Myocyte (in vitro differentiated cells): ENCODE results near the gene ZDHHC17. TPM values are rescaled to one million over a fixed set of nuclear protein-coding genes. Genes with fewer than 3 reads are reported as not detected.
A peak's percentile ranks its signal among the peaks of the same experiment; 100 is the strongest.
"Not testable (repeated sequence)": the region's sequence is repeated elsewhere in the genome, so short reads cannot be mapped to it uniquely, and the experiment has no call there.

Source experiments
- DNase-seq: peaks from one replicate; pipeline ENCODE4 v3.0.0-alpha.2; 2012; ENCODE audit warnings: low read depth
- total RNA-seq: library from RNA; depleted of rRNA; stranded (reverse); fragments of >200 nt; gene quantifications from 2 replicates; pipeline ENCODE4 v1.2.3, GENCODE V29; 2014

Gene ZDHHC17
- total RNA-seq, 1 donor from 2014 or later: 26.7 TPM

DNA sequence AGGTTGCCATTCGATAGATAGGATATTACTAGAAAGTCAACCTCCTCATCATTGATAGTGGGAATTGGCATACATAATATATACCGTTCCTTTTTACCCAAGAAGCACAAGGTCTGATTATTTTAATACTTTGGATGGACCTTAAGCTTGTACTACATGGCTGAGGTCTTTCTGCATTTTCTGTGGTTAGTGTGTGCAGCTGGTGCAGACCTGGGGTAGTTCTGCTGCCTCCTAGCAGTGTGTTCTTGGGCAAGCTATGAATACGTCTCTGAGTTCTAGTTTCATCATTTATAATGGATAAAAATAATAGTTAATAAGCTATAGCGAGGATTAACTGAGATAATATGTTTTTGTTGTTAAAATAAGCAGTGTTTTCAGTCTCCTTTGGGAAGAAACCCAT, 2.2 kb downstream of the ZDHHC17 start:
- peak; percentile 57 for DNase-seq

DNA sequence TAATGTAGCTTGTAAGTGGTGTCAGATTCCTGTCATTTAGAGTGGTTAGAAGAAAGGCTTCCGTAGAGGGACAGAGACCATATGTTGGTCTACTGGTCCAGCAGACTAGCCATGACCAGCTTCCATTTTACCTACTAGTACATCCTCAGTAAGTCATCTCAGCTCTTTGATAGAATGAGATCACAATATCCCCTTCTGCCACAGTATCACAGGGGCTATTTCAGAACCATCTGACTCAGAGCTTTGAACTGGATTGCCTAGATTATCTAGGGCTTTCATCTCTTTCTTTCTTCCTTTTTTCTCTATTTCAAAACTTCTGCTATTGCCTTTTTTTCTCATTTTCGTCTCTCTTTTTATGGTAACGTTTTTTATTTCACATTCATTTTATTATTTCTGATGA, 4.7 kb downstream of the ZDHHC17 start:
- DNase-seq: peak; percentile 49

DNA sequence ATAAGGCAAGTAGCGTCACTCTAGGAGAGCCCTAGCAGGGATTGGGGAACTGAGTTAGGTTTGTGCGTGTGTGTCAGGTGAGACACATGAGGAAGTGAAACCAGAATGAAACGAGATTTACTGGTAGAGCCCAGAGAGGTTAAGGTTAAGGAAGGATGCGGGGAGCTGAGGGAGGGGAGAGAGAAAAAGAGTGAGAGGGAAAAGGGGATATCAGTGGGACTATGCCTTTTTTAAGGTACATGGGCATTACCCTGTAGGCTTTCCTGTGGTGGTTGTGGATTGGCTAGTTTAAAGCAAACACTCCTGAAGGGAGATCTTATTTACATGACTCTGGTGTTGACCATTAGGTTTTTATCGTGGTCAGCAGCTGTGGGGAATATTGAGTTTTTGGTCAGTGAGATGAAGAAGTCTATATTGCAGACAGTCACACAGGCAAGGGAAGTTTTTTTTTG, 13.9 kb downstream of the ZDHHC17 start:
- no peak for DNase-seq

DNA sequence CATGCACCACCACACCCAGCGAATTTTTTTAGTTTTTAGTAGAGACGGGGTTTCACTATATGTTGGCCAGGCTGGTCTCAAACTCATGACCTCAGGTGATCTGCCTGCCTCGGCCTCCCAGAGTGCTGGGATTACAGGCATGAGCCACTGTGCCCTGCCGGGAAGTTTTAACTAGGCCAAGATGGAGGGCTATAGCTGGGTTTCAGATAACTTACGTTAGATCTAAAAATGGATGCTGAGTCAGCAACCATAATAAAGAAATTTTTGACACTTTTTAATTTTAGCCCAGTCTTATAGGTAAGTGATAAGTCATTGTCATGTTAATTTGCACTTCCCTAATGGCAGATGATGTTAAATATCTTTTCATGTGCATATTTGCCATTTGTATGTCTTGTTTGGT, 14.4 kb downstream of the ZDHHC17 start:
- no peak for DNase-seq

DNA sequence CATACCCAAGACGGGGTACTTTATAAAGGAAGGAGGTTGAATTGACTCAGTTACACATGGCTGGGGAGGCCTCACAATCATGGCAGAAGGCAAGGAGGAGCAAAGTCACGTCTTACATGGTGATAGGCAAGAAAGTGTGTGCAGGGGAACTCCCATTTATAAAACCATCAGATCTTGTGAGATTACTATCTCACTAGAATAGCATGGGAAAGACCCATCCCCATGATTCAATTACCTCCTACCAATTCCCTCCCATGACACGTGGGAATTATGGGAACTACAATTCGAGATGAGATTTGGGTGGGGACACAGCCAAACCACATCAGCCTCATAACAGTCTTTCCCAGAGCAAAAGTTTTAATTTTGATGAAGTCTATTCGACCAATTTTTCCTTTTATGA, 15.4 kb downstream of the ZDHHC17 start:
- not testable (repeated sequence) for DNase-seq

DNA sequence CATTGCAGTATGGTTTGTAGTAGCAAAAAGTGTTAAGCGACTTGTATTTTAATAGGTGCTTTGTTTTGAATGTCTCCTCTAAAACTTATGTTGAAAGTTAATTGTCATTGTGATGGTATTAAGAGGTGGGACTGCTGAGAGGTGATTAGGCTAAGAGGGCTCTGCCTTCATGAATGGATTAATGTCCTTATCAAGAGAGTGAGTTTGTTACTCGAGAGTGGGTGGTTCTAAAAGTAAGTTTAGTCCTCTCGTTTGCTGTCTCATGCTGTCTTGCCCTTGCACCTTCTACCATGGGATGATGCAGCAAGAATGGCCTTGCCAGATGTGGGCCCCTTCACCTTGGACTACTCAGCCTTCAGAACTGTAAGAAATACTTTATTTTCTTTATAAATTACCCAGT, 17.4 kb downstream of the ZDHHC17 start:
- DNase-seq: no peak

DNA sequence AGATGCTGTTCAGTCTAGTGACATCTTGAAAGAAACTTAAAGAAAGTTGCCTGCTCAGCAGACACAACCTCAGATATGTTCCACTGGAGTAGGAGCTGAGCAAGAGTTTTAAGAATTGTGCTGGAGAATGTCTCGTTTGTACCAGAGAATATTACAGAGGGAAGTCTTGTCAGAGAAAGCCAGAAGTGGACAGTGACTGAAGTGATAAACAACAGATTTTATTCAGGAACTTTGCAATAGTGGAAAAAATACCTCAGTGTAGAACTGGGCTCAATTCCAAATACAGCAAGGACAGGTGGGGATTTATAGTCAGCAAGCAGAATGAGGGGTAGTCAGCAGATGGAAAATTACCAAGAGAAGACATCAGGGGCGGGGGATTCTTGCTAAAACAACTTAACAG, 18.6 kb downstream of the ZDHHC17 start:
- DNase-seq: no peak

DNA sequence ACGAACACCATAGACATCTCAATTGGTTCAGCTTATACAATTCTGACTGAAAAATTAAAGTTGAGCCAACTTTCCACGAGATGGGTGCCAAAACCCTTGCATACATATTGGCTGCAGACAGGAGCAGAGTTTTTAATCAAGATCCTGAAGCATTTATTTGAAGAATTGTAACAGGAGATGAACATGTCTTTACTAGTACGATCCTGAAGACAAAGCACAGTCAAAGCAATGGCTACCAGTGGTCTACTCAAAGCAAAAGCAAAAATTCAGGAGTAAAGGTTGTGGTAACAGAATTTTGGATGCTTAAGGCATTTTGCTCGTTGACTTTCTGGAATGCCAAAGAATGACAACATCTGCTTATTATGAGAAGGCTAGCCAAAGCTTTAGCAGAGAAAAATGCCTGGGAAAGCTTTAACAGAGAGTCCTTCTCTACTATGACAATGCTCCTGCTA, 20.7 kb downstream of the ZDHHC17 start:
- DNase-seq: peak; percentile 54

DNA sequence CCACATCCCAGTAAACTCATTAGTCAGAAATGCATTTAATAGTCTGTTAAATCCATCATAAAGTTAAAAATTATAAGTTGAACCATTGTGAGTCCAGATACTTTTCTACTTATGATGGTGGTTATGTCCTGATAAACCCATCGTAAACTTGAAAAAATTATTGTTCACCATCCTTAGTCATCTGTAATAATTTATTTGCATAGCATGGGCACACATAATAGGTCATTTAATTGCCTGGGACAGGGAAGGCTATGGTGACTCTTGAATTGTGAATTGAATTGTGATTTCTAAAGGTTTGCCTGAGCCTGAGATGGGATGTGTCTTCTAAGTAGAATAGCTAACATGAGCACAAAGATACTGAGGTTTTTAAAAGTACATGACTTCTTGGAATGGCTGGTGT, 21.5 kb downstream of the ZDHHC17 start:
- no peak for DNase-seq

DNA sequence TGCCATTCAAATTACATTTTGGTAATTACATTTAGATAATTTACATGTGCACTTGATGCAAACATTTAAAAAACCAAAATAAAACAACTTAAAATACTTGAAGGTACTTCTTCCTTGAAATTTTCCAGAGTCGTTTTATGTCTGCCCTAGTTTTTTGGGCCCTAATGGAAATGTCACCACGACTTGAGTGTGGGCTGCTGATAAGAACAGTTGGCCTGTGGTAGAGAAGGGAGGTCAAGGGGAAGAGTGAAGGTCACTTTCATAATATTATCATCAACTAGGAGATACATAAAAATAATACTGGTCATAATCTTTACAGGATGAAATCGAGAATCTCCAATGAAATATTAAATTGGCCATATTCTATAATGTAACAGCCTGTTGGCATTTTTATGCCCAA, 23.1 kb downstream of the ZDHHC17 start:
- DNase-seq: no peak

DNA sequence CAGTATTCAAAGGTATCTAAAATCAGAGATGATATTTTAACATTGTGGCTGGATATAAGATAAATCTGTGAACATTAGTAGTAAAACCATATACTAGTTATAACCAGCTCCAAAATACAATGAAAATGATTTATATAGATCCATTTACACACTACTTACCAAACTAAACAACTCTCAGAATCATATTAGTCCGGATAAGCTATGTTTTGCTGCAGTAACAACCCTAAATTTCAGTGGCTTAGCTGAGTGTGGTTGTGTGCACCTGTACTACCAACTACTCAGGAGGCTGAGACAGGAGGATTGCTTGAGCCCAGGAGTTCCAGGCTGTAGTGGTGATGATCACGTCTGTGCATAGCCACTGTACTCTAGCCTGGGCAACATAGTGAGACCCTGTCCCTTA, 23.8 kb downstream of the ZDHHC17 start:
- DNase-seq: no peak

DNA sequence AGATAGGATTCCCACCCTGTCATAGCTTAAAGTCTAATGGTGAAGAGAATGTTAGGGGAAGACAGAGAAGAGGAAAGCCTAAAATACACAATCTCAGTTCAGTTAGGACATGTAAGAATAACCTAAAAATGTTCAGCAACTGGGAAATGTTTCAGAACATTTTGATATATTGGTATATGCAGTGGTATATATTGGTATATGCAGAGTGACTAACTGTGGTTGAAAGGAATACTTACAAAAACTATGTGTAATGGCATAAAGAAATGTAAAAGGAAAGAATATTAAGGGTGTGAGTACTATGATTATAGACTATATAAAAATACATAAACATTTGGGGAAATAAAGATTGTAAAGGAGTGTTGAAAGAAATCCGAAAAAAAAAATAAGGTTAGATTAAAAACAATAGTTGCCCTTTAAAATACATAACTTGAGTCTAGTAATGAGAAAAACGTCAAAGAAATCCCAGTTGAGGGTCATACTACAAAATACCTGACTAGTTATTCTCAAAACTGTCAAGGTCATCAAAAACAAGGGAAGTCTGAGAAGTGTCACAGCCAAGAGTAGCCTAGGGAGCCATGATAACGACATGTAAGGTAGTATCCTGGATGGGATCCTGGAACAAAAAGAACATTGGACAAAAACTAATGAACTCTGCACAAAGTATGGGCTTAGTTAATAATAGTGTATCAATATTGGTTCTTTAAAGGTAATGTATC, 25.6 kb downstream of the ZDHHC17 start:
- DNase-seq: no peak

DNA sequence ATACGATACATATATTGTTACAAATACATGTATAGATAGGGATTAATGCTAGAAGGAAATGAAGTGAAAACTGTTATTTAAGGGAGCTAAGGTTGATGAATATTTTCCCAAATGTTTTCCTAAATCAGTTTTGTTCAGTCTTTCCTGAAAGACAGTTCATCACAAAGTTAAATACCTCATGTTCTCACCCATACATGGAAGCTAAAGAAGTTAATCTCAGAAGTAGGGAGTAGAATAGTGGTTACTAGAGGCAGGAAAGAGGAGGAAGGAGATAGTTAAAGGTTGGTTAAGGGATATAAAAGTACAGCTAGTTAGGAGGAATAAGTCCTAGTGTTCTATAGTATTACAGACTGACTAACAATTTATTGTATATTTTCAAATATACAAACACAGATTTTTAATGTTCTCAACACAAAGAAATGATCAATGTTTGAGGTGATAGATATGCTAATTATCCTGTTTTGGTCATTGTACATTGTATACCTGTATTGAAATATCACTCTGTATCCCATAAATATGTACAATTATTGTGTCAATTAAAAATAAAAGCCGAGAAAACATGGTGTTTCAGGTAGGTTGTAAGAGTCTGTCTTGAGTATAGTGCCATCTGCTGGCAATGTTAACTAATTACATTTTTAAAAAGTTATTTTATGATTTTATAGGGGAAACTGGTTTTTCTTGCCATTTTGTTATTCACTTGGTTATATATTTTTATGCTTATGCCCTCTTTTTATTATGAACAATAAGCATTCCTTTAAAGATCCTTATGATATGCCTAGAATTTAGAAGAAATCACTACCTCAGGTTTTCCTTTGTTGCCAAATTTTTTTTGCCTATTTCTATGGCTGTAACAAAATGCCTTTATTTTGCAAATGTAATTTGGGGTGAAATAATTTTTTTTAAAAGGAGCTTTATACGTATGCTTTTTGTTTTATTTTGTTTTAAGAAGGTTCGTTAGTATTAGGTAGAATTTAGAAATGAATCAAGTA, 26.9 kb downstream of the ZDHHC17 start:
- peak; percentile 20 for DNase-seq

DNA sequence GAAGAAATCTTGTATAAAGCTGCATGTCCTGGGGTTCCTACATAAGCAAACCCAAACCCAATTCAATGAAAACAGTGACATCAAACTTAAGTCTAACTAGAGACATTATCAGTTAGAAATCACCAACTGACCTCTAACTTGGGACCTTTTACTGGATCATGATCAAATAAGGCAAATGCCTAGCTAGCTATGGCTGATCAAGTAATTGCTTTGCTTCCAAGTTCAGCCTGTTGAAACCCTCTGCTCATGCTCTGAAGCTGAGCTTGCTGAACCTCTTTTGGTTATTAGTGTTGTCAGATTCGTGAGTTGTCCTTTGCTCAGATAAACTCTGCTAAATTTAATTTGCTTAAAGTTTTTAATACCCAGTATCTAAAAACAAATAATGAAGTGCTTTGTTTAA, 28.9 kb downstream of the ZDHHC17 start:
- DNase-seq: no peak

DNA sequence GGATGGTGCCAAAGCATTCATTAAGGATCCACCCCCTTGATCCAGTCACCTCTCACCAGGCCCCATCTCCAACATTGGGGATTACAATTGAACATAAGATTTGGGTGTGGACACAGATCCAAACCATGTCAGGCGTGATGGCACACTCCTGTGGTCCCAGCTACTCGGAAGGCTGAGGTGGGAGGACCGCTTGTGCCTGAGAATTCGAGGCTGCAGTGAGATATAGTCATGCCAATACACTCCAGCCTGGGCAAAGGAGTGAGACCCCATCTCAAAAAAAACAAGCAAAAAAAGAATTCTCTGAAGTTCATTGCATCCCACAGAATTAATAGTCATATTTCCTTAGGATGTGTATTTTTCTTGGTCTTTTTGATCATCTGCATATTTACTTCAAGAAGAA, 34.9 kb downstream of the ZDHHC17 start:
- no peak for DNase-seq

DNA sequence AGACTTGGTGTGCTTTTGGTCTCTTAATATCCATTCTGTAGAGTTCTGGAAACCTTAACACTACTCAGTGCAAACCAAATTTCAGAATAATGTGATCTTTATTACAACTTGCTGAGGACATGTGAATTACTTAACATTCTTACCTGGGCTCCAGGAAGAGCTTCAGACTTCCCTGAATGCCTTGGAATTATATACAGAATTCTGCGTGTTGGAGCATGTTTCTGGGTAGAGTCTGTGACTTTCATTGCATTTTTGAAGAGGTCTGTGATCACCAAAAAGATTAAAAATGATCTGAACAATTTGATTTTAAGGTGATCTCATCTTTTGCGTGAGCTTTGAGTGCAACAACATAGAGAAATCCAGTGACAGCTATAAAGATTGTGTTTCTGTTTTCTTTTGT, 35.4 kb downstream of the ZDHHC17 start:
- no peak for DNase-seq

DNA sequence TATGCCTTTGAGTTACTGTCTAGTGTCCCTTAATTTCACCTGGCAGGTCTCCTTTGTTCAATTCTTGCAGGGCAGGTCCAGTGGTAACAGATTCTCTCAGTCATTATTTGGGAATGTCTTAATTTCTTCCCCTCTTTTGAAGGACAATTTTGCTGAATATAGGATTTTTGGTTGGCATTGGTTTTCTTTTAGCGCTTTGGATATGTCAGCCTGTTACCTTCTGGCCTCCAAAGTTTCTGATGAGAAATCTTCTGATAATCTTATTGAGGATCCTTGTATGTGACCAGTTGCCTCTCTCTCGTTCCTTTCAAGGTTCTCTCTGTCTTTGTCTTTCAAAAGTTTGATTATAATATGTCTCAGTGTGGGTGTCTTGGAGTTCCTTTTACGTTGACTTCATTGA, 38.1 kb downstream of the ZDHHC17 start:
- no peak for DNase-seq

DNA sequence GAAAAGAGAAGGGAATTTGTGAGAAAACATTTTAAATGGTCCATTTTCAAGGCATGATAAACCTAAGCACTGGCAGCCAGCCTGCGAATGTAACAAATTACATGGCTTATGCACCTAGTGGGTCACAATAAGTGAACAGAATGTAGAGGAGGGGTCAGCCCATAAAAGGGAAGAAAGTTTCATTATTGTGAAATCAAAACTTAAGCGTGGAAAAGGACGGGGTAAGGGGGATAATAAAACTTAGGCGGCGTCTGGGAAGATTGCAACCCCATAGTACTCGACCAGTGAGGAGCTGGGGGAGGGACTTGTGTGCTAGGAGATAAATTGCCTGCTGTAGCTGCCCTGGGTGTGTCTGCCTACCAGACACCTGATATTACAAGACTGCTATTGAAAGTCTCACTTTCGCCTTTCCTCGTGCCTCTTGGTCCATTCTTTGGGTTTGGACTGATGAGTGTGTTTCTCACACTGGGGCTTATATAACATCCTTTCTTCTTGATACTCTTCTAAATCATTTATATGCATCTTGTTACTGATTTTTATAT, 40.6 kb downstream of the ZDHHC17 start:
- DNase-seq: no peak

DNA sequence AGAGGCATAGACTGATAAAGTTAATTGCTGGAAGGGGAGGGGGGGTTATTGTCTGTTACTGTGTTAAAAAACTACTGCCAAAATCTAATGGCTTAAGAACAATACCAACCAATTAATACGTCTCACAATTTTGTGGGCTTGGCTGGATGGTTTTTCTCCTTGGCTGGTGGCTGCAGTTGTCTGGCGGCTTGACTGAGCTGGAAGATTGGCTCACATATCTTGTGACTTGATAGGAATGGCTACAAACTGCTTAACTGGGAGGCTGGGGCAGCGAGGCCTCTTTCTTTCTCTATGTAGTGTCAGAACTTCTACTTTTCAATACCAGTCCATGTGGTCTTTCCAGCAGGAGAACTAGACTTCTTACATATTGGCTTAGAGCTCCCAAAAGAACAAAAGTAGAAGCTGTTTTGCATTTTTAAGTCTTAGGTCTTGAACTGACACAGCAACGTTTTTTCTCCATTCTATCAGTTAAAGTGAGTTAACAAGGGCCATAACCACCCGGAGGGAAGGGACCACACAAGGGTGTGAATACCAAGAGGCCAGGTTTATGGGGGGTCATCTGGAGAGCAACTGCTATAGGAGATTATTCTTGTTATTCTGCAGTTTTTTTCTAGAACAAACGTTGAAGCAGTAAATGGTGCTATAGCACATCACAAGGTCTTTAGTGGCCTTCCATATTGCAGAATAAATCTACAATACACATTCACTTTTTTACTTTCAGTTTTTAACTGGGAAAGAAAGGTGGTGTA, 46.9 kb downstream of the ZDHHC17 start:
- DNase-seq: peak; percentile 23

DNA sequence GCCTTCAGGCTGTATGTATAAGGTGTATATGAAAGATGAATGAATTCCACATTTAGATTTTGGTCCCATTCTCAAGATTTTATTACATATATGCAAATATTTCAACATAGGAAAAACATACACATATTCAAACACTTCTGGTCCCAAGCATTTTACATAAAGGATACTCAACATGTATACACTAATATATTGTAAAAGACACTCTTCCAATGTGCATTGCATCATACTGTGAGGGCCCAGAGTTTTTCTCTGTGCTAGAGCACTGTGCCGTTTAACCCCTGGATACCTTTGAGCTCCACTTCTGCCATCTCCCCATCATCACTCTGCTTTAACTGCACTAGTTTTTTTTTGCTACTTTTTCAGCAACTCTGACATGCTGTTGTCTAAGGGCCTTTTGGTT, 48.1 kb downstream of the ZDHHC17 start:
- no peak for DNase-seq

DNA sequence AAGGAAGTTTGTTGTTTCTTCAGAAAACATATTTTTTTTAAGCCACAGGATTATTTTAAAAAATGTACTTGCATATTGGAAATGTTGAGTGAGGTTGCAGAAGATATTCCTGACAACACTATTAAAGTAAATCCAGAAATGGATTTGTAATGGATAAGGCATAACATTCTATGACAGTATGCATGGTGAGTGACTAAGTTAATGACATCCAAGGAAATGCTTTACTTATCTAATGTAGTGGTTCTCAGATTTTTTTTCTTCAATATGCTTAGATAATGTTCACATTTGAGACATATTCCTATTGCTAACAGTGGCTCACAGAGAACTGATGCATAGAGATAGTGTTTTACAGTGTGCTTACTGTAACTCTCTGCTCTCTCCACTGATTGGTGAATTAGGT, 49.4 kb downstream of the ZDHHC17 start:
- no peak for DNase-seq
